DOHH2 (cell line): ENCODE results near the gene ABLIM2.

Experiments used
- H3F3A ChIP-seq: fragments of 200-600 bp; sonication (generic), shearing (Covaris generic); 2 replicates; pipeline ENCODE4 v1.6.0; 2016; ENCODE audit warnings: antibody characterized with exemption, mild to moderate bottlenecking; ENCODE audit not compliant: control insufficient read depth, insufficient read depth
- H3K27ac ChIP-seq: fragments of 200-600 bp; sonication (generic); 2 replicates; pipeline ENCODE4 v1.5.1; 2014; ENCODE audit warnings: low read depth, mild to moderate bottlenecking, low read length, moderate library complexity
- H3K27me3 ChIP-seq: fragments of 200-600 bp; sonication (generic); 2 replicates; pipeline ENCODE4 v1.6.1; 2014; ENCODE audit warnings: mild to moderate bottlenecking, low read length, mixed read lengths; ENCODE audit not compliant: control insufficient read depth
- H3K36me3 ChIP-seq: fragments of 200-600 bp; sonication (generic); 2 replicates; pipeline ENCODE4 v1.6.1; 2014; ENCODE audit warnings: mild to moderate bottlenecking, low read length, moderate library complexity, mixed read lengths; ENCODE audit not compliant: control insufficient read depth
- H3K4me1 ChIP-seq: fragments of 200-600 bp; sonication (generic); 2 replicates; pipeline ENCODE4 v1.6.1; 2014; ENCODE audit warnings: mild to moderate bottlenecking, low read length, mixed read lengths; ENCODE audit not compliant: control insufficient read depth
- H3K4me2 ChIP-seq: fragments of 200-600 bp; sonication (generic); 2 replicates; pipeline ENCODE4 v1.6.0; 2014; ENCODE audit warnings: mild to moderate bottlenecking, low read length, moderate library complexity
- H3K4me3 ChIP-seq: fragments of 200-600 bp; sonication (generic); 2 replicates; pipeline ENCODE4 v1.5.1; 2014; ENCODE audit warnings: mild to moderate bottlenecking, low read length, mixed read lengths
- H3K79me2 ChIP-seq: fragments of 200-600 bp; sonication (generic); 2 replicates; pipeline ENCODE4 v1.6.1; 2014; ENCODE audit warnings: mild to moderate bottlenecking, low read length, mixed read lengths; ENCODE audit not compliant: control insufficient read depth
- H3K9me2 ChIP-seq: fragments of 200-600 bp; sonication (generic); replicated peaks from 2 replicates; pipeline ENCODE4 v1.6.1; 2014; ENCODE audit warnings: mild to moderate bottlenecking, low read length, mixed read lengths; ENCODE audit not compliant: control insufficient read depth
- H3K9me3 ChIP-seq: fragments of 200-600 bp; sonication (generic); 2 replicates; pipeline ENCODE4 v1.6.1; 2014; ENCODE audit warnings: antibody characterized with exemption, low read length, mixed read lengths; ENCODE audit not compliant: control insufficient read depth, insufficient read depth
- H4K20me1 ChIP-seq: fragments of 200-600 bp; sonication (generic); 2 replicates; pipeline ENCODE4 v1.6.0; 2014; ENCODE audit warnings: low read depth, mild to moderate bottlenecking, antibody characterized with exemption, low read length, moderate library complexity; ENCODE audit not compliant: control insufficient read depth, insufficient read depth
- CTCF ChIP-seq: fragments of 200-600 bp; sonication (generic); IDR thresholded peaks from one replicate; pipeline ENCODE4 v1.5.1; 2014; ENCODE audit warnings: antibody characterized with exemption, mild to moderate bottlenecking, low read depth, low read length; ENCODE audit not compliant: poor library complexity, severe bottlenecking
- EZH2phosphoT487 ChIP-seq: fragments of 200-600 bp; sonication (generic); IDR thresholded peaks from 2 replicates; pipeline ENCODE4 v1.6.1; 2017; ENCODE audit warnings: borderline replicate concordance, mild to moderate bottlenecking, antibody characterized with exemption, low read length, moderate library complexity, mixed read lengths

Gene ABLIM2

GRCh38 chr4:7984286-7984925 lies 174.2 kb downstream of the ABLIM2 start:
- TF ChIP-seq EZH2phosphoT487 (no peak), CTCF (no peak)
- no peaks in the 10 kb centered on the region for H3K36me3 ChIP-seq
- no peaks in the 10 kb centered on the region for H3K4me1 ChIP-seq
- H3K27ac ChIP-seq = no peak overlapping the region
- H3K27me3 ChIP-seq = peaks cover 6% of the 10 kb centered on the region; the same call in 1 of the 2 replicates
- no peaks in the 10 kb centered on the region for H3F3A ChIP-seq
- H3K9me3 ChIP-seq = no peaks in the 10 kb centered on the region
- H4K20me1 ChIP-seq = no peaks in the 10 kb centered on the region
- H3K4me2 ChIP-seq = no peak overlapping the region
- no peaks in the 10 kb centered on the region for H3K9me2 ChIP-seq
- no peaks in the 10 kb centered on the region for H3K79me2 ChIP-seq
- H3K4me3 ChIP-seq = no peak overlapping the region

GRCh38 chr4:7983296-7983695 lies 175.3 kb downstream of the ABLIM2 start:
- no peak for TF ChIP-seq CTCF
- TF ChIP-seq EZH2phosphoT487 = no peak

GRCh38 chr4:7981738-7982394 lies 176.7 kb downstream of the ABLIM2 start:
- Histone ChIP-seq H3K4me1 (no peaks in the 10 kb centered on the region), H3K27me3 (peaks cover 19% of the 10 kb centered on the region), H3F3A (no peaks in the 10 kb centered on the region), H4K20me1 (no peaks in the 10 kb centered on the region), H3K4me2 (no peak overlapping the region), H3K9me2 (no peaks in the 10 kb centered on the region), H3K9me3 (no peaks in the 10 kb centered on the region), H3K36me3 (no peaks in the 10 kb centered on the region), H3K79me2 (no peaks in the 10 kb centered on the region), H3K4me3 (no peak overlapping the region), H3K27ac (no peak overlapping the region)
- no peak for TF ChIP-seq EZH2phosphoT487

More at GRCh38 chr4:7983296-7983695, 175.3 kb downstream of the ABLIM2 start:
- H3K9me3 ChIP-seq = no peaks in the 10 kb centered on the region
- H3K27me3 ChIP-seq = peaks cover 16% of the 10 kb centered on the region
- H4K20me1 ChIP-seq = no peaks in the 10 kb centered on the region
- no peaks in the 10 kb centered on the region for H3K36me3 ChIP-seq
- no peak overlapping the region for H3K4me2 ChIP-seq
- H3K4me1 ChIP-seq = no peaks in the 10 kb centered on the region
- H3K4me3 ChIP-seq = no peak overlapping the region
- no peaks in the 10 kb centered on the region for H3K79me2 ChIP-seq
- H3K27ac ChIP-seq = no peak overlapping the region
- H3F3A ChIP-seq = no peaks in the 10 kb centered on the region
- no peaks in the 10 kb centered on the region for H3K9me2 ChIP-seq

GRCh38 chr4:7980036-7980435 lies 178.6 kb downstream of the ABLIM2 start:
- Histone ChIP-seq H3K36me3 (no peaks in the 10 kb centered on the region), H3K79me2 (no peaks in the 10 kb centered on the region), H3K4me1 (no peaks in the 10 kb centered on the region), H3K9me3 (no peaks in the 10 kb centered on the region), H3K9me2 (no peaks in the 10 kb centered on the region), H3K4me3 (no peak overlapping the region), H3K4me2 (no peak overlapping the region), H3K27me3 (peaks cover 19% of the 10 kb centered on the region), H3F3A (no peaks in the 10 kb centered on the region), H4K20me1 (no peaks in the 10 kb centered on the region), H3K27ac (no peak overlapping the region)
- TF ChIP-seq CTCF = no peak
